ENCODE results near the gene MTG2.

DNA sequence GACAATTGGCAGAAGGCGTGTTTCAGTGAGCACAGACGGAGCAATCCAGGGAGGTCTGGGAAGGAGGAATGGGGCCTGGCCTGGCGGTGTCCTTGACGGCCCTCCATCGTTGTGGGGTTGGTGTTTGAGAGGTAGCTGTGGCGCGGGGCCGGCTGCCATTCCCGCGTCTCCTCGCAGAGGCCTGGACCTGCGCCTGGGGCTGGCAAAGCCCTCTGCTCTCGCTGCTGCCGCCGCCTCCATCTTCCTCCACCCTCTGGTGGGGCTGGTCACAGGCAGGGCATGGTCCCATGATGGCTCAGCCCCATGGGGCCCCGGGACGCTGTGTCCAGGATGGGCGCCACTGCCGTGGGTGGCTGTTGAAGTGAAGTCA, 63.1 kb downstream of the MTG2 start:
- TF ChIP-seq CTCF (optimal IDR thresholded peaks at IDR 0.05 in 1 of 3, IDR thresholded peaks at IDR 0.05 in 1 of 3, conservative IDR thresholded peaks at IDR 0.05 in 1 of 3; ENCODE audit: extremely low read depth in 1 of 3, insufficient read depth in 2 of 3, low read length in 3 of 3), result no peak
- TF ChIP-seq EZH2 (IDR thresholded peaks at IDR 0.05; ENCODE audit: low read length), result no peak

Measured in keratinocyte (primary cell).